GM19043 (cell line): Measurements from ENCODE around the gene MED13L.

Experiments
- ATAC-seq: cut with Tn5 transposase; IDR thresholded peaks from one replicate; pipeline ENCODE4 v1.9.1; 2021; ENCODE audit warnings: low read depth; ENCODE audit not compliant: unreplicated experiment

The MED13L gene

GRCh38 chr12:116280595-116281290 lies 3.2 kb upstream of the MED13L start:
- ATAC-seq = no peak

DNA sequence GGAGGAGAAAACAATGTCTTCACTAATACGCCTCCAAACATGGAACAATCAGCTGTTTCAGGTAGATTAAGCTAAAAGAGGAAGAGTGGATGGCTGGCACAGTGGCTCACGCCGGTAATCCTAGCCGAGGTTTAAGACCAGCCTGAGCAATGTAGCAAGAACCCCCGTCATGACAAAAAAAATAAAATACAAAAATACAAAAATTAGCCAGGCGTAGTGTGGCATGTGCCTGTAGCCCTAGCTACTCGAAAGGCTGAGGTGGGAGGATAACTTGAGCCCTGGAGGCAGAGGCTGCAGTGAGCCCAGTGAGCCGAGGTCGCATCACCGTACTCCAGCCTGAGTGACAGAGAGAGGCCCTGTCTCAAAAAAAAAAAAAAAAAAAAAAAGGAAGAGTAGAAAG lies 1.2 kb upstream of the MED13L start:
- no peak for ATAC-seq

DNA sequence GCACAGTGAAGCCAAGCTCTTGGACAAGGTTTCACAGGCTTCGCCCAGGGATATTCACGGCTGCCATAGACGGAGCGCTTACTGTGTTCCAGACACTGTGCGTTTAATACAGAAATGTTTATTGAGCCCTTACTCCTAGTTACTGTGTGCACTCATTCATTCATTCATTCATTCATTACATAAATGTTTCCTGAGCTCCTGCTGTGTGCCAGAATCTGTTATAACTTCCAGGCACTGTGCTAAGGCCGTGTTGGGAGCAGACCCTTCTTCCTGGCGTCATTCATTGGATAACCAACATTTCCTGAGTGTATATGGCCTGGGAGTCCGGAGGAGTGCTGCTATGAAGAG lies 760 bp upstream of the MED13L start:
- no peak for ATAC-seq

GRCh38 chr12:116276652-116277466 lies 634 bp downstream of the MED13L start:
- ATAC-seq = peak; percentile 41

DNA sequence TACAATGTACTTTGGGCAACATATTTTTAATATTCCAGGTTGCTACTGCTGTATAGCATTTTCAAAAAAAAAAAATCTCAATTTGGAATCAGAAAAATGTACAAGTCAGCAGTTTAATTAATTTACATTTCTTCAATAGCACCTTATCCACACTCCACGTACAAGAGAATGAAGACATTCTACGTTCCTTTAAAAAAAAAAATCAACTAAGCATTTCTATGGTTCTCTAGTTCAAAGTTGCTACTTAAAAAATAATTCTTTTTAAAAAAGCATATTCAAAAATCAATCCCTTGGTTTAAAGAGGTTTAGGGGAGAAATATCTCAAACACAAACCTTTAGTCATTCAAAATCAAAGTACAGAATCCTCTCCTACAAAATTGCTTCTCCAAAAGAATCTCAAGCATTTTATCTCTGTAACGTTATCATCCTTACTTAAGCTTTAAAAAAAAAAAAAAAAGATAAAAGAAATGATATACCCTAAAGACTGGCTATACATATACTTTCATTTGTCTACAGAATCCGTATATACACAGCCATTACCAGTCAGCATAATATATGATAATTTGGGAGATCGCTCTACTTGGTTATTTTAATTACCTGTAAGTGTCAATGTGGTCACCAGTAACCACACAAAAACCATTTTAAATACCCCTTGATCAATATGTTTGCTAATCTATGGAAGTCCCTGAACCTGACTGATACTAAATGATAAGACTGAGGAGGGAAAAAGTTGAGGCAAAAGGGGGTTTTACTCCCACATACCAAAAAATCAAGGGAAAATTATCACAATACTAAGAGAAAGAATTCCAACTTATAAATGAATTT lies 2.7 kb downstream of the MED13L start:
- no peak for ATAC-seq

GRCh38 chr12:116273813-116274550 lies 3.5 kb downstream of the MED13L start:
- no peak for ATAC-seq

- ATAC-seq = no peak
Measured at GRCh38 chr12:116267948-116268347, 9.5 kb downstream of the MED13L start.

DNA sequence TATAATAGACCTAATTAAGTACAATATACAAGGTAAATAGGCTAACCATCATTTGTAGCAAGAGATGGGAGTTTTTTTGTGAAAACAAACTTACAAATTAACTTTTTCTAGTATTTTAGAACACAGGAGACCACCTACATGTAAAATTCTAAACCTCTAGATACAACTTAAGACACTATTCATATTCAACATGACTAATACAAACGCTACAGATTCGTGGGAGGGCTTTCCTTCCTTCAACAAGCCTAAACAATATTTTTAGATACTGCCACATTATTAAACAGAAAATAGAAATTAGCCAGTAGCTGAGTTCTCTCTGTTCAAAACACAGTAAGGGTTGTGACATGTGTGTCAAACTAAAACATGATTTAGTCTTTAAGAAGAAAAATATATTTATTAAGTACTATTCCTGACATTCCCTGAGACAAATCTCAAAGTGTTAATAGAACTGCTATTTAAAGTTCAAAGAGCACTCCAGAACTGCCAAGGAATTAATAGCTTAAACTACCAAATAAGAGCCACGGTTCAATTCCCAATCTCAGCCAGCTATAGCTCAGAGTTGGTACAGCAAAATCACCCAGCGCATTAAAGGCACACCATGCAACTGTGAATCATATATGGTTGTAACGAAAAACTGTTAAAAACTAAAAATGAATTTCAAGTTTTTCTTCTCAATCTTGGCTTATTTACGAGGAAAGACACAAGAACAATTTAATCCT lies 10.7 kb downstream of the MED13L start:
- ATAC-seq = no peak

- ATAC-seq = no peak
Measured at GRCh38 chr12:116266168-116266601, 11.3 kb downstream of the MED13L start.

DNA sequence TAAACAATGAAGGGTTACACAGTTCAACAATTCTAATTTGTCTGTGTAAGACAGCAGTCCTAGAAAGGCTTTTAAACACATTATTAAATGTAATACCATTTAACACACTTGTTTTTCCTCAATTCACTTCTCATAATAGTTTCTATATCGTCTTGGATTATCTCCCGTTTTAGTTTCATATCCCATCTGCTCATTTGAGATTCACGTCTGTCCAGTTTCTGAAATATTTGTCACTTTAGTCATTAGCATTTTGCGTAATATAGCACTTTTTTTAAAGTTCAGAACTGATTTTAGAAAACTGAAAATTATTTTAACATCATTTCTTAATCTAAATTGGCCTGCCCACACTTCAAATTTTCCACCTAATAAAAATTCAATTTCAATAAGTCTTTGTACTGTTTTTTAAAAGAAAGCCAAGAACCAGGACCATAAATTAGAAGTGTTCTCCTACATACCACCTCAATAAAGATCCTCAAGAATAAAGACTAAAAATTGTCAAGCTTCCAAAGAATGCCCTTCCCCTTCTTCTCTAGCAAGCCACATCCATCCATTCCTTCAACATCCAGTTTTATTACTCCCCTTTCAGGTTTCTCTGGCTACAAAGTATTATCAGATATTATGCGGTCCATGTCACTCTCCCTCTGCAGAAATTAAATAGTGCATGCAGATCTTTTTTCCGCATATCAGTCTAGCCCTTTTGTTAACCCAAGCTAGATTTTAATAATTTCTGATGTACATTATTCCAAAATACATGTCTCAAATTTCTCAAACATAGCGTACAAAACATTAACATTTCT lies 11.9 kb downstream of the MED13L start:
- ATAC-seq = no peak

DNA sequence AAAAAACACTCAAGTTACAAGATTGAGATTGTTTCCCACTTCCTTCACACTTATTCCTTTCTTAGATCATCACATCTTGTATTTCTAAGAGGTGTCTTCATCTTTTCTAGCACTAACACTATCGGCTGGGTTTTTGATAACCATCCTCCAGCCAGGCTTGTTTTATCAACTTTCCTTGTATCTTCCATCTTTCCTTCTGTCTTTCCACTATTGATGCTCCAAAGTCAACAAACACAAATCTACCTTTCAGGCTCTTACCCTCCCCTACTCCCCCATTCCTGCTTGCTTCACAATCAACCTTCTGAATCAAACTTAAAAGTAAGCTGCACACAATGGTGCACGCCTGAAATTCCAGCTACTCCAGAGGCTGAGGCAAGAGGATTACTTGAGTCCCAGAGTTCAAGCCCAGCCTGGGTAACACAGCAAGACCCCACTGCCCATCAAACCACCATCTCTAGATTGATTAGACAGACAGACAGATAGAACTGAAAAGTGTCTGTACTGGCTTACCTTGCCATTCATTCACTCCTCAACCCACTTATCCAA lies 12.9 kb downstream of the MED13L start:
- ATAC-seq = no peak

GRCh38 chr12:116263844-116264243 lies 13.6 kb downstream of the MED13L start:
- ATAC-seq = no peak

DNA sequence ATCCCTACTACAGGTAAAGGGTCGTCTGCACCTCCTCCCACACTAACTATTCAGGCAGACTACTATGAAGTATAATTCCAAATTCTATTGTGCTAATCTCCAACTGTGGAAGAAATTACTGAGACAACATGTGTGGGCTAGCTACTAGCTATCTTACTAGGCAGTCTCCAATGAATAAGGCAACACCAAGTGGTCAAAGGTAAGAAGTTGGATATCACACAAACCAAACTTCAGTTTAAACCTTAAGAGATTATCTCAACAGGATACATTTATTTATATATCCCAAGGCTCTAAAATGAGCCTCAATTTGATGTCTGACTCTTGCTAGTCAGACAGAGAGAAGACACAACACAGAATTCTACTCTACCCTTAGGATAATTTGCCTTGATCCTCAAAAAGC lies 14.1 kb downstream of the MED13L start:
- no peak for ATAC-seq

- no peak for ATAC-seq
Measured at GRCh38 chr12:116262741-116263140, 14.8 kb downstream of the MED13L start.

DNA sequence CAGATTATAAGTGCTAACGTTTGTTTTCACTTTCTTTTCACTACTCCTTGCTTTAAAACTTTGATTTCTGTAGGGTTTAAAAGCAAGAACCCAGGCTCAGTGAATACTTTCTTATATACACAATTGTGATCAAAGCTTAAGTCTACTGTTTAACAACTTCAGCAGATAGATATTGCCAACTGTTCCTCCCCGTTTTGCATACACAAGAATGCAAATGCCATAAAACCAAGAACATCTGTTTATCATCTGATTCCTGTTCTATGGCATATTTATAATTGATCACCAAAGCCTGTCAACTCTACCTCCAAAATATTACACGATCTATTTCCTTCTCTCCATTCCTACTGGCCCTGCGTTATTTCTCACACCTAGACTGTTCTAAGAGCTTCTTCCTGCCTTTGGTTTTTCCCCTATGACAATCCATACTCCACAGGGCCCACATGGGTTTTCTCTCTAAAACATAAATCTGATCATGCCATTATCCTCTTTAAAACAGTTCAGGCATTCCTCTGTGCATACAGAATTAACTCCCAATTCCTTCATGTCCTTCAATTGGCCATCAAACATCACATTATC lies 15.9 kb downstream of the MED13L start:
- no peak for ATAC-seq

- no peak for ATAC-seq
Measured at GRCh38 chr12:116259800-116260577, 17.5 kb downstream of the MED13L start.

GRCh38 chr12:116257826-116258225 lies 19.7 kb downstream of the MED13L start:
- ATAC-seq = no peak

DNA sequence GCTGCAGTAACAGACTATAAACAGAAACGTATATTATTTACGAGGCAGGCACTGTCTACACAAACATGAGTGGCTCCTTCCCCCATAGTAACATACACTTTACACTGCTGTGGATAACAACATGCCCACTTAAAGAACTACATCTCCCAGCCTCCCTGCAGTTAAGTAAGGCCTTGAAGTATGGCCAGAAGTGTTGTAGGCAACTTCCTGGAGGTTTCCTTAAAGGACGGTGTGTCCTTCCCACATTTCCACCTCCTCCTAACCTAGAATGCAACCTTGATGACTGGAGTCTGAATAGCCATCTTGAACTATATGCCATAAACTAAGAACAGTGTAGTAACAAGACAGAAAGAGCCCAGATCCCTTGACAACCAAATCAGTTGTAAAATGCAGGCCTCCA lies 20.3 kb downstream of the MED13L start:
- no peak for ATAC-seq
